ENCODE data around the gene NOS1. TPM values are rescaled to one million over a fixed set of nuclear protein-coding genes. Genes with fewer than 3 reads are reported as not detected.

NOS1 gene
- total RNA-seq, 1 donor from 2014 or later: 0.05 TPM

DNA sequence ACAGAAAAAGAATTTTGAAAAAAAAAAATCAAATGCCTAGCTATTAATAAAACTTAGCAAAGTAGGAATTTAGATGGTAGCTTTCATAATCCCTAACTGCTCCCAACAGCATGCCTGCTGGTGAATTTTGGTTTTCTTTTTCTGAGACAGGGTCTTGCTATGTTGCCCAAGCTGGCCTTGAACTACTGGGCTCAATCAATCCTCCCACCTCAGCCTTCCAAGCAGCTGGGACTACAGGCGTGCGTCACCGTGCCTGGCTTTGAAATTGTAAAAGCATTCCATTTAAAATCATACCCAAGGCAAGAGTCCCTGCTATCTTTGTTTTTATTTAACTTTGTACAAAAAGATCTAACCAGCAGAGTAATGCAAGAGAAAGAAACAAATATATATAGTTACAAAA is 191.9 kb downstream of the NOS1 start:
- TF ChIP-seq, protein P1, sequence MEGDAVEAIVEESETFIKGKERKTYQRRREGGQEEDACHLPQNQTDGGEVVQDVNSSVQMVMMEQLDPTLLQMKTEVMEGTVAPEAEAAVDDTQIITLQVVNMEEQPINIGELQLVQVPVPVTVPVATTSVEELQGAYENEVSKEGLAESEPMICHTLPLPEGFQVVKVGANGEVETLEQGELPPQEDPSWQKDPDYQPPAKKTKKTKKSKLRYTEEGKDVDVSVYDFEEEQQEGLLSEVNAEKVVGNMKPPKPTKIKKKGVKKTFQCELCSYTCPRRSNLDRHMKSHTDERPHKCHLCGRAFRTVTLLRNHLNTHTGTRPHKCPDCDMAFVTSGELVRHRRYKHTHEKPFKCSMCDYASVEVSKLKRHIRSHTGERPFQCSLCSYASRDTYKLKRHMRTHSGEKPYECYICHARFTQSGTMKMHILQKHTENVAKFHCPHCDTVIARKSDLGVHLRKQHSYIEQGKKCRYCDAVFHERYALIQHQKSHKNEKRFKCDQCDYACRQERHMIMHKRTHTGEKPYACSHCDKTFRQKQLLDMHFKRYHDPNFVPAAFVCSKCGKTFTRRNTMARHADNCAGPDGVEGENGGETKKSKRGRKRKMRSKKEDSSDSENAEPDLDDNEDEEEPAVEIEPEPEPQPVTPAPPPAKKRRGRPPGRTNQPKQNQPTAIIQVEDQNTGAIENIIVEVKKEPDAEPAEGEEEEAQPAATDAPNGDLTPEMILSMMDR (IDR thresholded peaks at IDR 0.05; ENCODE audit: unreplicated experiment): no peak
- H3K4me3 Mint-ChIP-seq (ENCODE audit: unreplicated experiment): no peak overlapping the region
- H3K9me3 Mint-ChIP-seq (ENCODE audit: unreplicated experiment): no peaks in the 10 kb centered on the region
- DNase-seq (ENCODE audit: low spot score): no peak
- H3K4me1 Mint-ChIP-seq (ENCODE audit: unreplicated experiment): no peaks in the 10 kb centered on the region
- no peak overlapping the region for H3K27ac Mint-ChIP-seq (ENCODE audit: unreplicated experiment)
- peaks cover 38% of the 10 kb centered on the region for H3K36me3 Mint-ChIP-seq (ENCODE audit: low read depth, unreplicated experiment)
- peaks cover 3% of the 10 kb centered on the region for H3K27me3 Mint-ChIP-seq (ENCODE audit: unreplicated experiment)

DNA sequence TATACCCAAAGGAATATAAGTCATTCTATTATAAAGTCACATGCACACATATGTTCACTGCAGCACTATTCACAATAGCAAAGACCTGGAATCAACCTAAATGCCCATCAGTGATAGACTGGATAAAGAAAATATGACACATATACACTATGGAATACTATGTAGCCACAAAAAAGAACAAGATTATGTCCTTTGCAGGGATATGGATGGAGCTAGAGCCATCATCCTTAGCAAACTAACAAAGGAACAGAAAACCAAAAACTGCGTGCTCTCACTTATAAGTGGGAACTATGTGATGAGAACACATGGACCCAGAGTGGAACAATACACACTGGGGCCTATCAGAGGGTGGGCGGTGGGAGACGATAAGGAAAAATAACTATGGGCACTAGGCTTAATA is 192.4 kb downstream of the NOS1 start:
- no peaks in the 10 kb centered on the region for H3K4me1 Mint-ChIP-seq (ENCODE audit: unreplicated experiment)
- no peak overlapping the region for H3K4me3 Mint-ChIP-seq (ENCODE audit: unreplicated experiment)
- TF ChIP-seq, protein P1 (IDR thresholded peaks at IDR 0.05; ENCODE audit: unreplicated experiment): no peak
- no peaks in the 10 kb centered on the region for H3K9me3 Mint-ChIP-seq (ENCODE audit: unreplicated experiment)
- peaks cover 3% of the 10 kb centered on the region for H3K27me3 Mint-ChIP-seq (ENCODE audit: unreplicated experiment)
- H3K36me3 Mint-ChIP-seq (ENCODE audit: low read depth, unreplicated experiment): peaks cover 32% of the 10 kb centered on the region
- DNase-seq (ENCODE audit: low spot score): no peak
- no peak overlapping the region for H3K27ac Mint-ChIP-seq (ENCODE audit: unreplicated experiment)

DNA sequence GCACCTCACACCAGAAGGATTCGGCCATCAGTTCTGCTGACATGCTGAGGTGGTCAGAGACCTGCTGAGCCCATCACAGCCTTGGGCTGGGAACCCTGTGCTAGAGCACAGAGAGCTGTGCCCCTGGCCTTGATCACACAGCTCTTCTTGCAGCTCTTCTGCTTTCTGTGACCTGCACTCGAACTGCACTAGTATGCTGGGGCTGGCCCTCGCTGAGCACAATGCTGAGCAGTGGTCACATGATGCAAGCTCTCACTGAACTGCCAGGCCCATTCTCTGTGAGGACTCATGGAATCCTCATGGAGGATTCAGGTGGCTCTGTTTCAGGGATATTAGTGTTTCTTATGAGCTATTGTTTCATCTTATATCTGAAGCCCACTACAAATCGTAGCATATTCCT is 193.7 kb downstream of the NOS1 start:
- no peaks in the 10 kb centered on the region for H3K4me1 Mint-ChIP-seq (ENCODE audit: unreplicated experiment)
- H3K36me3 Mint-ChIP-seq (ENCODE audit: low read depth, unreplicated experiment): peaks cover 32% of the 10 kb centered on the region
- no peaks in the 10 kb centered on the region for H3K9me3 Mint-ChIP-seq (ENCODE audit: unreplicated experiment)
- H3K27ac Mint-ChIP-seq (ENCODE audit: unreplicated experiment): no peak overlapping the region
- TF ChIP-seq, protein P1 (IDR thresholded peaks at IDR 0.05; ENCODE audit: unreplicated experiment): no peak
- H3K27me3 Mint-ChIP-seq (ENCODE audit: unreplicated experiment): peaks cover 3% of the 10 kb centered on the region
- H3K4me3 Mint-ChIP-seq (ENCODE audit: unreplicated experiment): no peak overlapping the region
- DNase-seq (ENCODE audit: low spot score): no peak

DNA sequence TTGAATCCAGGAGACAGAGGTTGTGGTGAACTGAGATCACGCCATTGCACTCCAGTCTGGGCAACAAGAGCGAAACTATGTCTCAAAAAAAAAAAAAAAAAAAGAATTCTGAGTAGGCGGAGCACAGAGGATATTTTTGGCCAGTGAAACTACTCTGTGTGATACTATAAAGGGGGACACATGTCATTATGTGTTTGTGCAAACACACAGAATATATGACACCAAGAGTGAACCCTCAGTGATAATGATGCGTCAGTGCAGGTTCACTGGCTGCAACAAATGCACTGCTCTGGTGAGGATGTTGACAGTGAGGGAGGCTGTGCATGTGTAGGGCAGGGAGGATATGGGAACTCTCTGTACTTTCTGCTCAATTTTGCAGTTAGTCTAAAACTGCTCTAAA is 195.3 kb downstream of the NOS1 start:
- Mint-ChIP-seq H3K4me1 (ENCODE audit: unreplicated experiment) (no peaks in the 10 kb centered on the region), H3K27ac (ENCODE audit: unreplicated experiment) (no peak overlapping the region), H3K4me3 (ENCODE audit: unreplicated experiment) (no peak overlapping the region), H3K27me3 (ENCODE audit: unreplicated experiment) (peaks cover 3% of the 10 kb centered on the region), H3K36me3 (ENCODE audit: low read depth, unreplicated experiment) (peaks cover 49% of the 10 kb centered on the region), H3K9me3 (ENCODE audit: unreplicated experiment) (no peaks in the 10 kb centered on the region)
- no peak for DNase-seq (ENCODE audit: low spot score)
- TF ChIP-seq, protein P1 (IDR thresholded peaks at IDR 0.05; ENCODE audit: unreplicated experiment): no peak

DNA sequence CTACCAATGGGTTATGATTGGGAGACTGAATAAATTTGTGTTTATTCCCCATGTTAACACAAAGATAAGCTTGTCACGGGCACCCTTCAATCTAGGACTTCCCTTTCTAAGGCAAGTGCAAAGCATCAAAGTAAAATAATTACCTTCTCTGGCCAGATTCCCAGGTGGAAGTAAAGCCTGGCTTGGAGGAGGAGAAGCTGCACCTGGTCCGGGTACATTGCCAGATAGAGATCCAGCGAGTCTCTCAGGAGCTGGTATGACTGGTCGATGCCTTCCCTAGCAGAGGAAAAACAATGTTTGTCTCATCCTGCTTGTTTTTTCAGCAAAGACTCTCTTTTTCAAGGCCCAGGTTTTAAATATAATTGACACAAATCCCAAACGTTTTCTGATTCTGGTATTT is 196.1 kb downstream of the NOS1 start:
- Mint-ChIP-seq H3K4me3 (ENCODE audit: unreplicated experiment) (peak overlapping the region; percentile 11), H3K4me1 (ENCODE audit: unreplicated experiment) (no peaks in the 10 kb centered on the region), H3K27ac (ENCODE audit: unreplicated experiment) (no peak overlapping the region), H3K36me3 (ENCODE audit: low read depth, unreplicated experiment) (peaks cover 53% of the 10 kb centered on the region), H3K9me3 (ENCODE audit: unreplicated experiment) (no peaks in the 10 kb centered on the region), H3K27me3 (ENCODE audit: unreplicated experiment) (peaks cover 3% of the 10 kb centered on the region)
- TF ChIP-seq, protein P1 (IDR thresholded peaks at IDR 0.05; ENCODE audit: unreplicated experiment): no peak
- no peak for DNase-seq (ENCODE audit: low spot score)
